ENCODE results near the gene ZNF408.

DNA sequence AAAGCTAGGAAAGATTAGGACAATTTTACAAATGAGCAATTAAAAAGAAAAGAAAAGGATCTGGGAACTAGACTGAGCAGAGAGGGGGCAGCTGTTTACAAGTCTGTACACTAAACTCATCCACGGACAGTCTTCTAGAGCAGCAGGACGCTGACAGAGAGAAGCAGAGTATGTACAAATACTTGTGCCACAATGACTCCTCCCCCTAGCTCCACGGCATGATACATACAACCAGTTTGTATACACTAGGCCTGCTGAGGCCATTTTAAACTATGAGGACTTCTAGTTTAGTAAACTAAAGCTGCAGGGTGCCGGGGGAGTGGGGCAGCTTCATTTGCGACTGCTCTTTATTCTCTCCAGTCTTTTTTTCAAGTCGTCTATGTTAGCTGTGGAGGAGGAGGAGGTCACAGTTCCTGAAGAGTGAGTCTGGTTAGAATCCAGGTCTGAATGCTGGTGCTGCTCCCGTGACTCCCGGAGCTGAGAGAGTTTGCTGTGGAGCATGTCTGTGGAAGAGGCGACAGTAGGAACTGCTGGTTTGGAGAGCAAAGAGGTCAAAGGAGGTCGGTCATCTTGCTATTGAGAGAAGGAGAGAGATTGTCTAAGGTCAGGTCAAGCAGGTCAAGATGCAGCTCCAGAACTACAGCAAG lies 43.0 kb downstream of the ZNF408 start:
- TF ChIP-seq, protein P1, sequence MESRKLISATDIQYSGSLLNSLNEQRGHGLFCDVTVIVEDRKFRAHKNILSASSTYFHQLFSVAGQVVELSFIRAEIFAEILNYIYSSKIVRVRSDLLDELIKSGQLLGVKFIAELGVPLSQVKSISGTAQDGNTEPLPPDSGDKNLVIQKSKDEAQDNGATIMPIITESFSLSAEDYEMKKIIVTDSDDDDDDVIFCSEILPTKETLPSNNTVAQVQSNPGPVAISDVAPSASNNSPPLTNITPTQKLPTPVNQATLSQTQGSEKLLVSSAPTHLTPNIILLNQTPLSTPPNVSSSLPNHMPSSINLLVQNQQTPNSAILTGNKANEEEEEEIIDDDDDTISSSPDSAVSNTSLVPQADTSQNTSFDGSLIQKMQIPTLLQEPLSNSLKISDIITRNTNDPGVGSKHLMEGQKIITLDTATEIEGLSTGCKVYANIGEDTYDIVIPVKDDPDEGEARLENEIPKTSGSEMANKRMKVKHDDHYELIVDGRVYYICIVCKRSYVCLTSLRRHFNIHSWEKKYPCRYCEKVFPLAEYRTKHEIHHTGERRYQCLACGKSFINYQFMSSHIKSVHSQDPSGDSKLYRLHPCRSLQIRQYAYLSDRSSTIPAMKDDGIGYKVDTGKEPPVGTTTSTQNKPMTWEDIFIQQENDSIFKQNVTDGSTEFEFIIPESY (IDR thresholded peaks at IDR 0.05; ENCODE audit: extremely low read depth, insufficient replicate concordance, low read length): no peak
- TF ChIP-seq SRF (IDR thresholded peaks at IDR 0.05; ENCODE audit: low read depth) (no peak), CTCF (IDR thresholded peaks at IDR 0.05 in 2 of 3, conservative IDR thresholded peaks at IDR 0.05 in 1 of 3; ENCODE audit: borderline replicate concordance in 1 of 3, insufficient read depth in 1 of 3, low read depth in 2 of 3, low read length in 2 of 3) (no peak), EZH2 (IDR thresholded peaks at IDR 0.05) (no peak), POLR2AphosphoS5 (IDR thresholded peaks at IDR 0.05; ENCODE audit: low read depth, low read length) (no peak), POLR2A (IDR thresholded peaks at IDR 0.05; ENCODE audit: borderline replicate concordance, extremely low read depth, insufficient read depth, insufficient read length) (no peak)

Measured in HCT116 (cell line).